Neural cell (in vitro differentiated cells): ENCODE results near the gene ACER2. TPM values are rescaled to one million over a fixed set of nuclear protein-coding genes. Genes with fewer than 3 reads are reported as not detected.

ENCODE experiments used
- H2AFZ ChIP-seq: fragments of 200-600, 300-800 bp; sonication (generic), shearing (Covaris generic); 2 replicates; pipeline ENCODE4 v1.6.0; 2014; ENCODE audit warnings: low read depth, mild to moderate bottlenecking, antibody characterized with exemption, low read length, moderate library complexity
- H3F3A ChIP-seq: fragments of 200-600 bp; shearing (Covaris generic); 2 replicates; pipeline ENCODE4 v1.6.1; 2016; ENCODE audit warnings: mild to moderate bottlenecking, moderate library complexity, mixed read lengths, antibody characterized with exemption, low read length; ENCODE audit not compliant: insufficient read depth, poor library complexity, severe bottlenecking
- H3K27ac ChIP-seq: fragments of 200-600, 300-800 bp; sonication (generic), shearing (Covaris generic); 2 replicates; pipeline ENCODE4 v1.5.1; 2014; ENCODE audit warnings: mild to moderate bottlenecking, low read length, moderate library complexity
- H3K27me3 ChIP-seq: fragments of 300-800, 200-600 bp; sonication (generic), shearing (Covaris generic); 2 replicates; pipeline ENCODE4 v1.6.0; 2014; ENCODE audit warnings: mild to moderate bottlenecking, low read depth, low read length, moderate library complexity; ENCODE audit not compliant: insufficient read depth
- H3K36me3 ChIP-seq: fragments of 300-800, 200-600 bp; sonication (generic), shearing (Covaris generic); 2 replicates; pipeline ENCODE4 v1.5.1; 2014; ENCODE audit warnings: mild to moderate bottlenecking, antibody characterized with exemption, low read length, moderate library complexity; ENCODE audit not compliant: insufficient read depth
- H3K4me2 ChIP-seq: fragments of 300-800, 200-600 bp; sonication (generic), shearing (Covaris generic); 2 replicates; pipeline ENCODE4 v1.6.0; 2014; ENCODE audit warnings: mild to moderate bottlenecking, low read length
- H3K4me3 ChIP-seq: fragments of 300-800, 200-600 bp; sonication (generic), shearing (Covaris generic); 2 replicates; pipeline ENCODE4 v1.5.1; 2014; ENCODE audit warnings: mild to moderate bottlenecking, low read length, moderate library complexity
- H3K79me2 ChIP-seq: fragments of 200-600 bp; shearing (Covaris generic); replicated peaks from 2 replicates; pipeline ENCODE4 v1.6.0; 2014; ENCODE audit warnings: mild to moderate bottlenecking, low read length, moderate library complexity; ENCODE audit not compliant: insufficient read depth
- H3K9ac ChIP-seq: fragments of 300-800, 200-600 bp; sonication (generic), shearing (Covaris generic); 2 replicates; pipeline ENCODE4 v1.6.1; 2016; ENCODE audit warnings: mild to moderate bottlenecking, low read length, mixed read lengths
- H3K9me2 ChIP-seq: fragments of 200-600 bp; shearing (Covaris generic); 2 replicates; pipeline ENCODE4 v1.6.1; 2016; ENCODE audit warnings: mild to moderate bottlenecking, low read length, mixed read lengths; ENCODE audit not compliant: insufficient read depth
- H3K9me3 ChIP-seq: fragments of 200-600, 300-800 bp; sonication (generic), shearing (Covaris generic); 2 replicates; pipeline ENCODE4 v1.6.1; 2016; ENCODE audit warnings: mild to moderate bottlenecking, mixed run types, low read length, moderate library complexity, mixed read lengths
- H4K20me1 ChIP-seq: fragments of 200-600 bp; shearing (Covaris generic); 2 replicates; pipeline ENCODE4 v1.6.1; 2016; ENCODE audit warnings: mild to moderate bottlenecking, mixed run types; ENCODE audit not compliant: insufficient read depth
- CTCF ChIP-seq: fragments of 450-650 bp; IDR thresholded peaks from 2 replicates; pipeline ENCODE4 v1.5.1; 2014; ENCODE audit warnings: antibody characterized with exemption, mild to moderate bottlenecking, moderate library complexity; ENCODE audit not compliant: poor library complexity, severe bottlenecking
- EP300 ChIP-seq: fragments of 450-650 bp; conservative IDR thresholded peaks from 2 replicates; pipeline ENCODE4 v1.6.1; 2014; ENCODE audit warnings: antibody characterized with exemption, mild to moderate bottlenecking, moderate library complexity; ENCODE audit not compliant: poor library complexity, severe bottlenecking
- EZH2 ChIP-seq: fragments of 200-600, 300-800 bp; shearing (Covaris generic), sonication (generic); IDR thresholded peaks from 2 replicates; pipeline ENCODE4 v1.6.1; 2014; ENCODE audit warnings: antibody characterized with exemption, low read length, borderline replicate concordance, mild to moderate bottlenecking; ENCODE audit not compliant: insufficient read depth, poor library complexity, severe bottlenecking
- MXI1 ChIP-seq: fragments of 450-650 bp; conservative IDR thresholded peaks from 2 replicates; pipeline ENCODE4 v1.6.1; 2014; ENCODE audit warnings: antibody characterized with exemption, mild to moderate bottlenecking; ENCODE audit not compliant: poor library complexity, severe bottlenecking
- POLR2AphosphoS5 ChIP-seq: IDR thresholded peaks from 2 replicates; pipeline ENCODE4 v1.6.1; 2012
- RAD21 ChIP-seq: fragments of 450-650 bp; conservative IDR thresholded peaks from 2 replicates; pipeline ENCODE4 v1.6.1; 2014; ENCODE audit warnings: antibody characterized with exemption, mild to moderate bottlenecking, moderate library complexity
- REST ChIP-seq: IDR thresholded peaks from 2 replicates; pipeline ENCODE4 v1.6.1; 2012; ENCODE audit warnings: borderline replicate concordance
- SMC3 ChIP-seq: fragments of 450-650 bp; conservative IDR thresholded peaks from 2 replicates; pipeline ENCODE4 v1.6.1; 2014; ENCODE audit warnings: antibody characterized with exemption, mild to moderate bottlenecking, moderate library complexity; ENCODE audit not compliant: poor library complexity
- TAF1 ChIP-seq: IDR thresholded peaks from 2 replicates; pipeline ENCODE4 v1.6.1; 2012; ENCODE audit warnings: low read depth
- polyA plus RNA-seq: library from polyadenylated mRNA; depleted of rRNA; stranded (reverse); fragments of >200 nt; gene quantifications from 2 replicates; pipeline ENCODE4 v1.2.3, GENCODE V29; 2014

The ACER2 gene
- polyA plus RNA-seq, 1 donor from 2014 or later, result 3.0 TPM

GRCh38 chr9:19465586-19466279 is 56.9 kb downstream of the ACER2 start:
- no peak overlapping the region for H3K4me3 ChIP-seq
- H3K27ac ChIP-seq, result no peak overlapping the region

GRCh38 chr9:19466280-19466639 is 57.5 kb downstream of the ACER2 start:
- H3K9ac ChIP-seq, result no peak overlapping the region
- H3K4me3 ChIP-seq, result no peak overlapping the region
- no peaks in the 10 kb centered on the region for H3F3A ChIP-seq
- no peak overlapping the region for H3K4me2 ChIP-seq
- no peaks in the 10 kb centered on the region for H3K9me3 ChIP-seq
- H3K27me3 ChIP-seq, result peaks cover 4% of the 10 kb centered on the region
- no peaks in the 10 kb centered on the region for H3K36me3 ChIP-seq
- no peaks in the 10 kb centered on the region for H4K20me1 ChIP-seq
- no peaks in the 10 kb centered on the region for H3K9me2 ChIP-seq
- H2AFZ ChIP-seq, result no peak overlapping the region
- no peak overlapping the region for H3K27ac ChIP-seq
- TF ChIP-seq CTCF (no peak), EZH2 (no peak)
- H3K79me2 ChIP-seq, result no peaks in the 10 kb centered on the region

More at GRCh38 chr9:19465586-19466279, 56.9 kb downstream of the ACER2 start:
- TF ChIP-seq POLR2AphosphoS5 (no peak), MXI1 (no peak), REST (no peak), CTCF (no peak), EP300 (no peak), RAD21 (no peak), EZH2 (no peak), TAF1 (no peak), SMC3 (no peak)
- H3K79me2 ChIP-seq, result no peaks in the 10 kb centered on the region
- H3K9ac ChIP-seq, result no peak overlapping the region
- no peaks in the 10 kb centered on the region for H4K20me1 ChIP-seq
- no peaks in the 10 kb centered on the region for H3K9me3 ChIP-seq
- H3F3A ChIP-seq, result no peaks in the 10 kb centered on the region
- no peaks in the 10 kb centered on the region for H3K9me2 ChIP-seq
- no peak overlapping the region for H2AFZ ChIP-seq
- peaks cover 4% of the 10 kb centered on the region for H3K27me3 ChIP-seq
- no peaks in the 10 kb centered on the region for H3K36me3 ChIP-seq
- H3K4me2 ChIP-seq, result no peak overlapping the region
